Endothelial cell (in vitro differentiated cells): ENCODE measurements around the gene SSB. TPM values are rescaled to one million over a fixed set of nuclear protein-coding genes. Genes with fewer than 3 reads are reported as not detected.

Source experiments
- DNase-seq: peaks from one replicate; pipeline ENCODE4 v3.0.0; 2021; ENCODE audit warnings: low spot score
- H3K27ac Mint-ChIP-seq: one replicate; pipeline ENCODE4 v1.8.0; 2021; ENCODE audit warnings: mixed read lengths, inconsistent platforms; ENCODE audit not compliant: unreplicated experiment
- H3K27me3 Mint-ChIP-seq: one replicate; pipeline ENCODE4 v1.8.0; 2021; ENCODE audit warnings: mild to moderate bottlenecking, moderate library complexity, mixed read lengths, inconsistent platforms; ENCODE audit not compliant: unreplicated experiment
- H3K36me3 Mint-ChIP-seq: one replicate; pipeline ENCODE4 v1.8.0; 2021; ENCODE audit warnings: mild to moderate bottlenecking, low read depth, mixed read lengths, inconsistent platforms; ENCODE audit not compliant: unreplicated experiment
- H3K4me1 Mint-ChIP-seq: one replicate; pipeline ENCODE4 v1.8.0; 2021; ENCODE audit warnings: mild to moderate bottlenecking, mixed read lengths, inconsistent platforms; ENCODE audit not compliant: unreplicated experiment
- H3K4me3 Mint-ChIP-seq: one replicate; pipeline ENCODE4 v1.8.0; 2021; ENCODE audit warnings: mild to moderate bottlenecking, mixed read lengths, inconsistent platforms; ENCODE audit not compliant: unreplicated experiment
- H3K9me3 Mint-ChIP-seq: one replicate; pipeline ENCODE4 v1.8.0; 2021; ENCODE audit warnings: mixed read lengths, inconsistent platforms; ENCODE audit not compliant: unreplicated experiment
- total RNA-seq: library from RNA; stranded (reverse); fragmentation: NEBNext Ultra II Directional; extraction: Animal tissue kit (Norgen Biotek cat#: 25700); gene quantifications from one replicate; pipeline ENCODE4 v1.2.1, GENCODE V29; 2021; ENCODE audit not compliant: unreplicated experiment
- TF ChIP-seq, protein P1 (sequence below): fragments of 200-600 bp; sonication (generic); IDR thresholded peaks from one replicate; pipeline ENCODE4 v1.5.0; 2021; ENCODE audit warnings: antibody characterized with exemption; ENCODE audit not compliant: unreplicated experiment

The SSB gene
- total RNA-seq, 1 donor from 2014 or later: 109 TPM

DNA sequence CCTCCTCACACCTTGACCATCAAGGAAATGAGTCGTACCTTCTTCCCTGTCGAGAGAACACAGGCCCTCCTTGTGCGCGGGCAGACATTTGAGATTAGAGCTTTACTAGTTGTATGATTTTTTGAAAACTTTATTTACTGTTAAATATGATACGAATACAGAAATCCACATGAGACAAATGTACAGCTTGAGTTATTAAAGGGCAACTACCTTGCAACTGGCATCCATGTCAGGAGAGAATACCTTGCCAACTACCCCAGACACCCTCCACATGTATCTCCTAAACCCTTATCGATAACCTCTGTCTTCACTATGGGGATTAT, 36.7 kb upstream of the SSB start:
- Mint-ChIP-seq H3K9me3 (no peaks in the 10 kb centered on the region), H3K27ac (no peak overlapping the region), H3K4me1 (no peaks in the 10 kb centered on the region), H3K36me3 (peaks cover 12% of the 10 kb centered on the region), H3K27me3 (no peaks in the 10 kb centered on the region), H3K4me3 (no peak overlapping the region)
- TF ChIP-seq, protein P1, sequence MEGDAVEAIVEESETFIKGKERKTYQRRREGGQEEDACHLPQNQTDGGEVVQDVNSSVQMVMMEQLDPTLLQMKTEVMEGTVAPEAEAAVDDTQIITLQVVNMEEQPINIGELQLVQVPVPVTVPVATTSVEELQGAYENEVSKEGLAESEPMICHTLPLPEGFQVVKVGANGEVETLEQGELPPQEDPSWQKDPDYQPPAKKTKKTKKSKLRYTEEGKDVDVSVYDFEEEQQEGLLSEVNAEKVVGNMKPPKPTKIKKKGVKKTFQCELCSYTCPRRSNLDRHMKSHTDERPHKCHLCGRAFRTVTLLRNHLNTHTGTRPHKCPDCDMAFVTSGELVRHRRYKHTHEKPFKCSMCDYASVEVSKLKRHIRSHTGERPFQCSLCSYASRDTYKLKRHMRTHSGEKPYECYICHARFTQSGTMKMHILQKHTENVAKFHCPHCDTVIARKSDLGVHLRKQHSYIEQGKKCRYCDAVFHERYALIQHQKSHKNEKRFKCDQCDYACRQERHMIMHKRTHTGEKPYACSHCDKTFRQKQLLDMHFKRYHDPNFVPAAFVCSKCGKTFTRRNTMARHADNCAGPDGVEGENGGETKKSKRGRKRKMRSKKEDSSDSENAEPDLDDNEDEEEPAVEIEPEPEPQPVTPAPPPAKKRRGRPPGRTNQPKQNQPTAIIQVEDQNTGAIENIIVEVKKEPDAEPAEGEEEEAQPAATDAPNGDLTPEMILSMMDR: no peak
- DNase-seq: no peak

DNA sequence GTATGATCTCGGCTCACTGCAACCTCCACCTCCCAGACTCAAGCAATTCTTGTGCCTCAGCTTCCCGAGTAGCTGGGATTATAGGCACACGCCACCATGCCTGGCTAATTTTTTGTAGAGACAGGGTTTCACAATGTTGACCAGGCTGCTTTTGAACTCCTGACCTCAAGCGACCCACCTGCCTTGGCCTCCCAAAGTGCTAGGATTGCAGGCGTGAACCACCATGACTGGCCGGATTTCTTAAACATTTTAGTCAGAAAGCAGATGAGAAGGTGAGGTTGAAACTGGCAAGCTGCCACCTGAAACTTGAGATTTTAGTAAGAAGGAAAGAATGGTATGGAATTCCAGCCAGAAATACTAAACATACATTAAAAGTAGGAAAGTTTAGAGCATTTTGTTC, 33.1 kb upstream of the SSB start:
- H3K27ac Mint-ChIP-seq: no peak overlapping the region
- DNase-seq: no peak
- no peaks in the 10 kb centered on the region for H3K4me1 Mint-ChIP-seq
- peaks cover 8% of the 10 kb centered on the region for H3K36me3 Mint-ChIP-seq
- TF ChIP-seq, protein P1: no peak
- no peaks in the 10 kb centered on the region for H3K9me3 Mint-ChIP-seq
- H3K4me3 Mint-ChIP-seq: no peak overlapping the region
- H3K27me3 Mint-ChIP-seq: no peaks in the 10 kb centered on the region

DNA sequence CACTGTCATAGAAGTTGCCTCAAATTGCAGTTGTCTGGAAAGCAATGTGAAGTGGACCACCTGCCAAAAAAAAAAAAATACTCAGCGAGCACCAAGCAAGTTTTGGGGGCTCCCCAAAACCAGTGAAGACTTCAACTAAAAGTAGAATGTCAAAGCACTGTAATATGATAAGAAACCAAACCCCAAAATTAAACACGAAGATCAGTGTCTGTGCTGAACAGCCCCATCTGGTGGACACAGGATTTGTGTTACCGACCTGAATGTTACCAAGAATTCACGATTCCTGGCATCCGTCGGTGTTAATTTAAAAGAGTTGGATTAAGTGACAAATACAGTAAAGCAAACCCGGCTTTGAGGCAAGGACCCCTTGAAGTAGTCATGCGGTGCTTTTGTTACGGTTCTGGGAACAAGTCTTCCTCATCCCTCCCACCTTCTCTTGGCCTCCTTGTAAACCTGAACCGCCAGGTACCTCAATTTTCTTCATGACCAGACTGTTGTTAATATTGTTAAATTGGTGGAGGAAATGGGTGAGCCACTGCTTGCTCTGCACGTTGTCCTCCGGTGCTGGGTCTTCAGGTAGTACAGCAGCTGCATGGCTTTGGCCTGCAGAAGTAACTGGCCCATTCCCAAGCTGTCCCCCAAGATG, 31.3 kb upstream of the SSB start:
- DNase-seq: peak; percentile 47
- Mint-ChIP-seq H3K9me3 (no peaks in the 10 kb centered on the region), H3K4me1 (no peaks in the 10 kb centered on the region), H3K4me3 (no peak overlapping the region), H3K27me3 (no peaks in the 10 kb centered on the region), H3K36me3 (peaks cover 7% of the 10 kb centered on the region), H3K27ac (no peak overlapping the region)
- TF ChIP-seq, protein P1: peak; percentile 72

DNA sequence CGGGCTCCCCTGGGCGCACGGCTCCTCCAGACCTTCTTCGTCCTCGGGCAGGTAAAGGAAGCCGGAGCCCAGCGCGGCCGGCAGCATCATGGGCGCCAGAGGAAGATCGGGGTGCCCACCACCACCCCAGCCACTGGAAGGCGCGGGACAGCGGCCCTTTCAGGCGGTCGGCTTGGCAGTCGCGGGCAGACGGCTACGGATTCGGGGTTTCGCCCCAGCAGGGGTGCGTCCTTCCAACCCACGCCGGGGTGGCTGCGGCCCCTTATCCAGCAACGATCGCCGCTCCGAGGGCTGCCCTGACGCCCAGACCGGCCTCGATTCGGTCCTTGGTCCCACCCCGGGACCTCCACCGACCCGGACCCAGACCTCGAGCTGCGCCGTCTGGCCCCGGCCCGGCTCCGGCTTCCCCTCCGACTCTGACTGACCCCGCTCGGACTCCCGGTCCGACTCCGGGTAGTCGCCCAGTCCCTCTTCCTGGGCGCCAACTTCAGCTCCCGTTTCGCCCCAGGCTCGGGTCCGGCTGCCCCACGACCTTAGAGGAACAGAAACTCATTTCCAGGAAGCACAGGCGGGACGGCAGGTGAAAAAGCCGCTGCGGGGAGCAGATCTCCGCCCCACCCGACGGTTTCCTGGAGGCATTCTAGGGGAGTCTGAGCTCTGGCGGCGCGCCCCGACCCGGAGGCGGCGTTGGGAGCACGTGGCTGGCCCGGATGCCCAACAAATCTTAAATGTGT, 30.2 kb upstream of the SSB start:
- Mint-ChIP-seq H3K36me3 (no peaks in the 10 kb centered on the region), H3K9me3 (no peaks in the 10 kb centered on the region), H3K27me3 (no peaks in the 10 kb centered on the region), H3K4me1 (no peaks in the 10 kb centered on the region), H3K27ac (no peak overlapping the region), H3K4me3 (no peak overlapping the region)
- no peak for DNase-seq
- TF ChIP-seq, protein P1: no peak

DNA sequence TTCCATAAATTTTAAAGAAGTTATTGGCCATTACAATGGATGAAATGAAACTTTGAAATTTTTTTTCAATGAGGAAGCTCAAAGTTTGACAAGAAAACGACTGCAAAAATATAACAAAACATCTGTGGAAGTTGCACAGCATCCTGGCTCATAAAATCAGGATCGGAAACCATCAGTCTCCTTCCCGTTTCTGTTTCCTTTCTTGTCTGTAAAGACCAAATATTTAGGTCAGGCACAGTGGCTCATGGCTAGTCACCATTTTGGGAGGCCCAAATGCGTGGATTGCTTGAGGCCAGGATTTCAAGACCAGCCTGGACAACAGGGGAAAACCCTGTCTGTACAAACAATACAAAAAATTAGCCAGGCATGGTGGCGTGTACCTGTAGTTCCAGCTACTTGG, 27.6 kb upstream of the SSB start:
- Mint-ChIP-seq H3K4me3 (no peak overlapping the region), H3K9me3 (no peaks in the 10 kb centered on the region), H3K4me1 (peaks cover 4% of the 10 kb centered on the region), H3K27ac (no peak overlapping the region), H3K27me3 (no peaks in the 10 kb centered on the region), H3K36me3 (no peaks in the 10 kb centered on the region)
- TF ChIP-seq, protein P1: no peak
- DNase-seq: no peak
